Keratinocyte (primary cell): ENCODE measurements around the gene HRK. TPM values are rescaled to one million over a fixed set of nuclear protein-coding genes. Genes with fewer than 3 reads are reported as not detected.

Experiments used
- DNase-seq: peaks from one replicate; pipeline ENCODE4 v3.0.0-alpha.2; 2011; ENCODE audit warnings: low read depth, missing footprints, low spot score
- FAIRE-seq: peaks from 2 replicates; lab custom pipeline; 2011; peaks lifted over from hg19 to GRCh38; lab: Jason Lieb, UNC
- H2AFZ ChIP-seq: 2 replicates; pipeline ENCODE4 v1.6.0; 2012; ENCODE audit warnings: low read length, control low read depth, inconsistent platforms; ENCODE audit not compliant: control insufficient read depth
- H3K27ac ChIP-seq: 2 replicates; pipeline ENCODE4 v1.5.1; 2011; ENCODE audit warnings: low read length; ENCODE audit not compliant: control insufficient read depth, insufficient read depth
- H3K27me3 ChIP-seq: 3 replicates; pipeline ENCODE4 v1.6.0; 2011; ENCODE audit warnings: low read length; ENCODE audit not compliant: control insufficient read depth, insufficient read depth; ENCODE audit errors: extremely low read depth
- H3K36me3 ChIP-seq, 2 experiments: 2 replicates in 1 of 2; 3 replicates in 1 of 2; pipeline ENCODE4 v1.5.1; 2011; ENCODE audit warnings: low read length in 2 of 2, mild to moderate bottlenecking in 1 of 2; ENCODE audit not compliant: control insufficient read depth in 2 of 2, insufficient read depth in 2 of 2; ENCODE audit errors: extremely low read depth in 1 of 2
- H3K4me1 ChIP-seq: 3 replicates; pipeline ENCODE4 v1.5.1; 2011; ENCODE audit warnings: low read length; ENCODE audit not compliant: control insufficient read depth, insufficient read depth; ENCODE audit errors: extremely low read depth
- H3K4me2 ChIP-seq: 3 replicates; pipeline ENCODE4 v1.6.0; 2011; ENCODE audit warnings: low read depth, low read length; ENCODE audit not compliant: control insufficient read depth, insufficient read depth; ENCODE audit errors: extremely low read depth
- H3K4me3 ChIP-seq, 3 experiments: fragments of 200-600 bp in 1 of 3; sonication (generic) in 1 of 3; 2 replicates in 2 of 3; 3 replicates in 1 of 3; pipeline ENCODE4 v1.5.1; 2011 to 2016; ENCODE audit warnings: low read length in 3 of 3, mild to moderate bottlenecking in 3 of 3, control low read depth in 2 of 3, inconsistent platforms in 1 of 3, low read depth in 1 of 3, mixed read lengths in 1 of 3, mixed run types in 1 of 3, moderate library complexity in 1 of 3; ENCODE audit not compliant: control insufficient read depth in 2 of 3, insufficient read depth in 2 of 3; ENCODE audit errors: extremely low read depth in 1 of 3
- H3K79me2 ChIP-seq: 2 replicates; pipeline ENCODE4 v1.6.0; 2012; ENCODE audit warnings: low read length; ENCODE audit not compliant: control insufficient read depth, insufficient read depth
- H3K9ac ChIP-seq: 3 replicates; pipeline ENCODE4 v1.6.0; 2011; ENCODE audit warnings: low read length; ENCODE audit not compliant: control insufficient read depth, insufficient read depth; ENCODE audit errors: extremely low read depth
- H3K9me1 ChIP-seq: 3 replicates; pipeline ENCODE4 v1.6.0; 2011; ENCODE audit warnings: low read length; ENCODE audit not compliant: control insufficient read depth, insufficient read depth; ENCODE audit errors: extremely low read depth
- H3K9me3 ChIP-seq: 2 replicates; pipeline ENCODE4 v1.5.1; 2012; ENCODE audit warnings: low read depth, low read length; ENCODE audit not compliant: control insufficient read depth
- H4K20me1 ChIP-seq: 3 replicates; pipeline ENCODE4 v1.6.0; 2011; ENCODE audit warnings: low read length; ENCODE audit not compliant: control insufficient read depth, insufficient read depth; ENCODE audit errors: extremely low read depth
- CTCF ChIP-seq, 3 experiments: IDR thresholded peaks in 1 of 3; conservative IDR thresholded peaks in 1 of 3; optimal IDR thresholded peaks in 1 of 3; 2 replicates in 2 of 3; 3 replicates in 1 of 3; pipeline versions ENCODE3 to v1.5.1; 2011; ENCODE audit warnings: low read length in 3 of 3, mild to moderate bottlenecking in 3 of 3, moderate library complexity in 2 of 3, control low read depth in 1 of 3, inconsistent platforms in 1 of 3; ENCODE audit not compliant: insufficient read depth in 2 of 3; ENCODE audit errors: extremely low read depth in 1 of 3
- EZH2 ChIP-seq: IDR thresholded peaks from one replicate; pipeline ENCODE4 v1.6.1; 2012; ENCODE audit warnings: inconsistent platforms, mild to moderate bottlenecking, low read length, moderate library complexity
- dilution Hi-C: fragments of 300-500 bp; cut with MboI; formaldehyde crosslinking; loops from one replicate; pipeline ENCODE4 v1.7.0; 2020; ENCODE audit warnings: low sequenced_read_pairs; ENCODE audit not compliant: extremely low pct_ligation_motif_present
- polyA plus RNA-seq, 5 experiments: library from polyadenylated mRNA; depleted of rRNA in 3 of 5; stranded (reverse) in 3 of 5; stranded (forward) in 1 of 5; unstranded in 1 of 5; fragments of >200 nt; gene quantifications; 1 replicate in 1 of 5; 2 replicates in 3 of 5; 3 replicates in 1 of 5; pipeline versions ENCODE4 v1.2.1 to v1.2.3, GENCODE V29; 2011 to 2012; ENCODE audit warnings: missing spikeins in 2 of 5, low read depth in 1 of 5, low replicate concordance in 1 of 5

The HRK gene
- polyA plus RNA-seq, 1 donor (not counting 4 experiments of a cell fraction or from before 2014, with no cell fraction given), result 0.01 TPM

- peaks cover 21% of the 10 kb centered on the region for H3K4me1 ChIP-seq
- no peak overlapping the region for H3K27ac ChIP-seq
- DNase-seq (no peak), FAIRE-seq (no peak)
- TF ChIP-seq CTCF (optimal IDR thresholded peaks at IDR 0.05 in 1 of 3, IDR thresholded peaks at IDR 0.05 in 1 of 3, conservative IDR thresholded peaks at IDR 0.05 in 1 of 3; ENCODE audit: extremely low read depth in 1 of 3, insufficient read depth in 2 of 3, low read length in 3 of 3) (no peak), EZH2 (no peak)
- H3K9me1 ChIP-seq, result no peaks in the 10 kb centered on the region
- no peaks in the 10 kb centered on the region for H3K27me3 ChIP-seq
- dilution Hi-C loops, result no loop called here
- no peak overlapping the region for H3K4me3 ChIP-seq
- H3K9me3 ChIP-seq, result no peaks in the 10 kb centered on the region
- H4K20me1 ChIP-seq, result no peaks in the 10 kb centered on the region
- peaks cover 1 to 7% of the 10 kb centered on the region in 2 experiments for H3K36me3 ChIP-seq
- peaks cover 12% of the 10 kb centered on the region for H3K79me2 ChIP-seq
- H2AFZ ChIP-seq, result no peak overlapping the region
- no peak overlapping the region for H3K4me2 ChIP-seq
- no peak overlapping the region for H3K9ac ChIP-seq
Measured at GRCh38 chr12:116922194-116922897, 41.1 kb upstream of the HRK start.

DNA sequence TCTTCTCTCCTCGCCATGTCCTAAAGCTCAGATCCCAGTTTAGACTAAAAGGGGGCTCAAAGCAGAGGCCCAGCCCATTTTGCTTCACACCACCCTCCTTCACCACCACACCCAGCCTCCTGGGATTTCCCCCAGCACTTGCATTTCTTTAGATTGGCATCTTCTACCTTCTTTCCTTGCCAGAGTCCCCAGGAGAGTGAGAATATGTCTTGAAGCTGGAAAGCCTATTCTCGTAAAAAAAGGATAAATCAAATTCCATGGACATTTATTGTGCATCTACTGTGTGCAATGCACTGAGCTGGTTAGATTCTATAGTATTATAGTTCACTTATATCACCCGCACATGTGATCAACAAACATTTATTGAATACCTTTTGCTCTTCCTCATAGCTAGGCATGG is 39.7 kb upstream of the HRK start:
- Histone ChIP-seq H3K9me1 (no peaks in the 10 kb centered on the region), H4K20me1 (no peaks in the 10 kb centered on the region), H3K4me2 (no peak overlapping the region), H2AFZ (no peak overlapping the region), H3K9me3 (no peaks in the 10 kb centered on the region), H3K79me2 (peaks cover 15% of the 10 kb centered on the region), H3K4me1 (peaks cover 32% of the 10 kb centered on the region), H3K9ac (no peak overlapping the region), H3K36me3 (peaks cover 0 to 7% of the 10 kb centered on the region in 2 experiments), H3K4me3 (no peak overlapping the region), H3K27ac (no peak overlapping the region), H3K27me3 (no peaks in the 10 kb centered on the region)
- dilution Hi-C loops, result no loop called here
- DNase-seq, result no peak
- TF ChIP-seq CTCF (optimal IDR thresholded peaks at IDR 0.05 in 1 of 3, IDR thresholded peaks at IDR 0.05 in 1 of 3, conservative IDR thresholded peaks at IDR 0.05 in 1 of 3; ENCODE audit: extremely low read depth in 1 of 3, insufficient read depth in 2 of 3, low read length in 3 of 3), result no peak
- no peak for TF ChIP-seq EZH2
- no peak for FAIRE-seq
